Measurements from ENCODE around the gene HYAL2. TPM values are rescaled to one million over a fixed set of nuclear protein-coding genes. Genes with fewer than 3 reads are reported as not detected.

Gene HYAL2
- polyA plus RNA-seq, 1 donor from 2014 or later = 116 TPM

- Histone ChIP-seq H3K36me3 (ENCODE audit: insufficient read depth, low read length) (no peaks in the 10 kb centered on the region), H3K27me3 (ENCODE audit: insufficient read depth, low read depth, low read length) (peaks cover 11% of the 10 kb centered on the region), H3K4me2 (ENCODE audit: low read length) (no peak overlapping the region), H4K20me1 (ENCODE audit: insufficient read depth) (no peaks in the 10 kb centered on the region), H2AFZ (ENCODE audit: low read depth, low read length) (no peak overlapping the region), H3K9ac (ENCODE audit: low read length) (no peak overlapping the region), H3K9me3 (ENCODE audit: low read length) (no peaks in the 10 kb centered on the region), H3K79me2 (replicated peaks; ENCODE audit: insufficient read depth, low read length) (no peaks in the 10 kb centered on the region), H3K27ac (ENCODE audit: low read length) (no peak overlapping the region), H3F3A (ENCODE audit: insufficient read depth, low read length, poor library complexity, severe bottlenecking) (no peaks in the 10 kb centered on the region), H3K4me3 (ENCODE audit: low read length) (no peak overlapping the region), H3K9me2 (ENCODE audit: insufficient read depth, low read length) (no peaks in the 10 kb centered on the region)
- TF ChIP-seq CTCF (IDR thresholded peaks at IDR 0.05; ENCODE audit: poor library complexity, severe bottlenecking) (no peak), TAF1 (IDR thresholded peaks at IDR 0.05; ENCODE audit: low read depth) (no peak), RAD21 (conservative IDR thresholded peaks at IDR 0.05) (no peak), REST (IDR thresholded peaks at IDR 0.05; ENCODE audit: borderline replicate concordance) (no peak), SMC3 (conservative IDR thresholded peaks at IDR 0.05; ENCODE audit: poor library complexity) (no peak), POLR2AphosphoS5 (IDR thresholded peaks at IDR 0.05) (no peak), MXI1 (conservative IDR thresholded peaks at IDR 0.05; ENCODE audit: poor library complexity, severe bottlenecking) (no peak), EZH2 (IDR thresholded peaks at IDR 0.05; ENCODE audit: borderline replicate concordance, insufficient read depth, low read length, poor library complexity, severe bottlenecking) (no peak), EP300 (conservative IDR thresholded peaks at IDR 0.05; ENCODE audit: poor library complexity, severe bottlenecking) (no peak)
Observed at GRCh38 chr3:50269977-50270413, 52.5 kb downstream of the HYAL2 start.

- H2AFZ ChIP-seq (ENCODE audit: low read depth, low read length) = no peak overlapping the region
- no peaks in the 10 kb centered on the region for H3K9me3 ChIP-seq (ENCODE audit: low read length)
- H3K27me3 ChIP-seq (ENCODE audit: insufficient read depth, low read depth, low read length) = peaks cover 6% of the 10 kb centered on the region
- no peak overlapping the region for H3K9ac ChIP-seq (ENCODE audit: low read length)
- H3K27ac ChIP-seq (ENCODE audit: low read length) = no peak overlapping the region
- TF ChIP-seq EP300 (conservative IDR thresholded peaks at IDR 0.05; ENCODE audit: poor library complexity, severe bottlenecking) (no peak), MXI1 (conservative IDR thresholded peaks at IDR 0.05; ENCODE audit: poor library complexity, severe bottlenecking) (no peak), CTCF (IDR thresholded peaks at IDR 0.05; ENCODE audit: poor library complexity, severe bottlenecking) (no peak), TAF1 (IDR thresholded peaks at IDR 0.05; ENCODE audit: low read depth) (no peak), EZH2 (IDR thresholded peaks at IDR 0.05; ENCODE audit: borderline replicate concordance, insufficient read depth, low read length, poor library complexity, severe bottlenecking) (no peak), POLR2AphosphoS5 (IDR thresholded peaks at IDR 0.05) (no peak), REST (IDR thresholded peaks at IDR 0.05; ENCODE audit: borderline replicate concordance) (no peak), SMC3 (conservative IDR thresholded peaks at IDR 0.05; ENCODE audit: poor library complexity) (no peak), RAD21 (conservative IDR thresholded peaks at IDR 0.05) (no peak)
- no peak overlapping the region for H3K4me3 ChIP-seq (ENCODE audit: low read length)
- no peaks in the 10 kb centered on the region for H3K36me3 ChIP-seq (ENCODE audit: insufficient read depth, low read length)
- H3K4me2 ChIP-seq (ENCODE audit: low read length) = no peak overlapping the region
- H3F3A ChIP-seq (ENCODE audit: insufficient read depth, low read length, poor library complexity, severe bottlenecking) = no peaks in the 10 kb centered on the region
- H3K79me2 ChIP-seq (replicated peaks; ENCODE audit: insufficient read depth, low read length) = no peaks in the 10 kb centered on the region
- no peaks in the 10 kb centered on the region for H3K9me2 ChIP-seq (ENCODE audit: insufficient read depth, low read length)
- H4K20me1 ChIP-seq (ENCODE audit: insufficient read depth) = no peaks in the 10 kb centered on the region
Observed at GRCh38 chr3:50269460-50269859, 53.1 kb downstream of the HYAL2 start.

Measured in neural cell (in vitro differentiated cells).